GM19463 (cell line): ENCODE results near the gene ABTB1.

Experiments
- ATAC-seq: cut with Tn5 transposase; IDR thresholded peaks from one replicate; pipeline ENCODE4 v1.9.1; 2021; ENCODE audit warnings: mild to moderate bottlenecking, moderate library complexity; ENCODE audit not compliant: unreplicated experiment

Gene ABTB1

DNA sequence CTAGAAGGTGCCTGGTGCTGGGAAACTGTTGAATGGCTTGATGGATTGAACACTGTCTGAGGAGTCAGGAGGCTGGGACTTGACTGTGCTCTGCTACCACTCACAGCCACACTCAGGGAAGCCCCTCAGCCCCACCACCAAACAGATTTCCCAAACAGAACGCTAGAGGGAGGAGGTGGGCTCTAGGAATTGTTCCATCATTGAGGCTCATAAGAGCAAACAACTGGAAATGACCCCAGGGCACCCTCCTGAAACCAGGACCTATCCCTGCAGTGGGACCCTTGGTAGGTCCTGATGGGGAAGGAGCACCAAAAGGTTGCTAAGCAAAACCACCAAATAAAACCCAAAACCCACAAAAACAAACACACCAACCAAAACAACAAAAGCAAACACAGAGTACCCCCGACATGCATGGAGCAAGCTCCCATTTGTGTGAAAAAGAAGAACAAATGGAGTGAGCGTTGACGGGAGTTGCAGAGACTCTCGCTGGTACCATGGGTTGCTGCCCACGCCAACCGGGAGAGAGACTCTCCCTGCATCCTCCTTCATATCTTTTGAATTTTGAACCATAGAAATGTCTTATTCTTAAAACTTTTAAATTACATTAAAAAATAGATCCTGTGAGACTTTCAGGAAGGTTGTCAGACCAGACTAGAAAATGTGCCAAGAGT is 45.6 kb downstream of the ABTB1 start:
- no peak for ATAC-seq

DNA sequence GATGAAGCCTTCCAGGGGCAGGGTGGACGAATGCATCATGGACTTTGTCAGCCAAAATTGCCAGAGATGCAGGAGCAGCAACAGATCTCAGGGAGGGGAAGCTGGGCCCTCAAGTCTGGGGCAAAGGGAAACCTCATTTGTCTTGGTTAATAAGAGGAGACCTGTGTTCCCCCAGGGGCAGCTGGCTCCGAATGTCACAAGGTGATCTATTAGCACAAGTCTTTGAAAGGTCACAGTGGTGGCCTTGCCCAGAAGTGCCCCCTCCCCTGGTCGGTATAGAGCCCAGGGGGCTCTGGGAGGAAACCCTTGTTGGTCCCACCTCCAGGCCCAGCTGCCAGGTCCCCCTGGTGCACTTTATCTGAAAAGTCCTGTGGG is 46.2 kb downstream of the ABTB1 start:
- ATAC-seq: no peak

DNA sequence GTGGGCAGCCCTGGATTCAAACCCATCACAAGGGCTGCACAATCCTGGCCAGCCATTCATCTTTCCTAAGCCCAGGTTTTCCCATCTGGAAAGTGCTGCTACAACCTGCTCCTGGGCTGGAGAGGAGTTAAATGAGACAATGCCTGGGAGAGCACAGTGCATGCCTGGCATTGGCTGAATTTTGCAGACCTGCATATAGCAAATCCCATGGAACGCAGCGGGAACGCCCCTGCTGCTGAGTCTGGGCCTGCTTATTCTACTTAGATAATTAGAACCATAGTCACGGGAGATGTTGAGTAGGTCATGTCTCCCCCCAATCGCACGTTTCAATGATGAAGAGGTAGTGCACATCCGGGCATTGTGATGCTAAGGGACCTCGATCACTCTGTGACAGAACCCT is 46.6 kb downstream of the ABTB1 start:
- no peak for ATAC-seq

DNA sequence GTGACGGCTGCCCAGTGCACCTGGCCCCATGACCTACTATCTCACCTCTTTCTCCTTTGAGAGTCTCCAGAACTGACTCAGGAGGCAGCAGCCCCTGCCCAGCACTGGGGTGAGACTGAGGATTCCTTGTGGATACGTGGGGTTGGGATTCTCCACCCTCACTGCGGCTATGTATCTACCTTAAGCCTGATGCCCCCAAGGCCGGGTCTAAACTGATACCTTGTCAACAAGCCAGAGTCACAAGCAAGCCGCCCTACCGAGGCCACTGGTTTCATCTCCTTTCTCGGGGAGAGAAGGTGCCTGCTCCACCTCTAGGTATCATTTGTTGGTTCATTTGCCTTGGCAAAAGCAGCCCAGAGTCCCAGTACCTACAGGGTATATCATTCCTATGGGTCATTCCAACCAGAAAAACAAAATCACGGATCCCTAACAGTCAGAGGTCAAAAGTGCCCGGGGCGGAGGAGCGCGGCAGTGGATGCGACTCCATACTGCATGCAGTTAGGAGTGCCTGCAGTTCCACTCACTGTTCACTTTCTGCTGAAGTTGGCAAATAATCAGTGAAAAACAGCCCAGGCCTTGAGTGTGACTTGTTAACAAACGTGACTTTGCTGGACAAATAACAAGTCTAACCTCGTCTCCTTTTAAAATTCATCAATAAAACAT is 47.5 kb downstream of the ABTB1 start:
- ATAC-seq: no peak

DNA sequence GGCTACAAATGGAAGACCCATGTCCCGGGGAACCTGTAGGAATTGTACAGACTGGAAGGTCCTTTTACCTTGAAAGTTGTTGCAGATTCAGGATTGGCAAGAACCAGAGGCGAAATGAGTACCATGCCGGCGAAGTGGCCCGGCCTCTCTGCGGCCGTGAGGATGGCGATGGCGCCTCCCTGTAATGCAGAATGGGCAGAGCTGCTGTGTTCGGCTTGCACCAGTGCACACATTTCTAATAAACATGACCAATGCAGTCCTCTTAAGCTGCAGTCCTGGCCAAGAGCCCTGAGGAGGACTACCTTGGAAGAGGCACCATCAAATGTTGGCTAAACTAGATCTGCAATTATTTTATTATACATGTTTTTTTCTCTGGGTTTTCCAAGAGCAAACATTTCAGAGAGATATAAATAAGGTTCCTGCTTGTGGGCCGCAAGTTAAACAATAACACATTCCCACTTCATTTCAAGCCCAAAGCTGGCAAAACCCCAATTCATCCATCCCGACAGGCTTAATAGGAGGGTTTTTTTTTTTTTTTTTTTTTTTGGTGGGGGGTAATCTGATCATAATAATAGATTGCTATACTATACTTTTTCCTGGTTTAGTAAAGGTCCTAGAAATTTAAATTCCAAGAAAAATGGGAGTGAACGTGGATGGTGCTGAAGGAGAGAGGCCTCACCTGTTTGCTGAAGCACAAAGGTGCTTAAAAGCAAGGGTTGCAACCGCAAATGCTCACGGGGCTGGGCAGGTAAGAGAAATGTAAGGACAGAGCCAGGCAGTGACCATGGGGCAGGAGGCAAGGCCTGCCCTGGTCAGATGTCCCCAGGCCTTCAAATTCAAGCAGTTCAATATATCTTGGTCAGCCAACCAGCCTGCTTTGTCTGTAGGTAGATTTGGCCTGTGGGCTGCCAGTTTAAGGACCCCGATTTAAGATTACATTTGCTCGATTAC is 48.5 kb downstream of the ABTB1 start:
- ATAC-seq: no peak

DNA sequence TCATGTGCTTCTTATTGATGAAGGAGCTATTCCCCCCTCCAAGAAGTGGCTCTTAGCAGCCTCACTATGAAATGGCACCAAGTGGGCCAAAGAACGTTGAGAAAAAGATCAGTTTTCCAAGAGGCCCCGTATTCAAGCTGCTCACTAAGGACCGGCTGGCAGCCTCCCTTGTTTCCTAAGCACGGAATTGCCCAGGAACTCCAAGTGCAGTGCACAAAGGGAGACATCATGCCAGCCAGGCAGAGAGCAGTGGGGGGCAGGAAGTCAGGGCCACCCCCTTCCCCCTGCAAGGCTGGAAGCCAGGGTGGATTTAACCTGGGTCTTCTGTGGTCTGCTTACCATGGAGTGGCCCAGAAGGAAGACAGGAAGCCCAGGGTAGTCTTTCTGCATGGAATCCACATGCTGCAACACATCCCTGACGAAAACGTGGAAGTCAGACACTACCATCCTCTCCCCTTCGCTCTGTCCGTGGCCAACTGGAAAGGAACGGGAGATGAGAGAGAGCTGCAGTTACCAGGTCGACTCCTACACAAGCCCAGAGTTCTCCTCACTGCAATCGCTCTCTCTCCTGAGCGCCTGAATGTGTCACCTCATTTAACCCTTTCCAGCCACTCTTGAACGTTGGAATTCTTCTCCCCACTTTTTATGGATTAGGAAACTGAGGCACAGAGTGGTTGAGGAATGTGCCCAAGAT is 49.5 kb downstream of the ABTB1 start:
- no peak for ATAC-seq

DNA sequence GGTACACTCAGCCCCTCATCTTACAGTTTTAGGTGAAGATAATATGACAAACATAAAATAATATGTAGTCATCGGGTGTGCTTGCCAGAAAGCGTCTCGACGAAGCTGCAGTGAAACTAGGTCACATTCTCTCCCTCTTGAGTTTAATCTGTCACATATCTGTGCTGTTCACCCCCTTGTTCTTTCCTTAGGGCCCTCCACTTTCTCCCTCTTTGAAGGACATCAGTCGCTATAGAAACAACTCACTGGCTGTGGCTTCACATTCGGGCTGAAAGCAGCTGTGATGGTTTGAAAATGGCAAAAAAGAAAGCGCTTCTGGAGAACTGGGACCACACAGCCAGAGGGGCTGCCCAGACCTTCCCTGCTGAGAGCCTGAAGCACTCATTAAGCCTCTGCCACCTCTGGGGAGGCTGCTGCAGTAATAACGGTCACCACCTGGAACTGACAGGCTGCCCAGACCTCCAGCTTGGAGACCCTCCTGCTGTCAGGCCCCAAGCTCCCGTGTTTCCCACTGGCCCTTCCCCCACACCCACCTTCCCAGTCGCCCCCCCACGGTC is 50.3 kb downstream of the ABTB1 start:
- no peak for ATAC-seq

GRCh38 chr3:127726894-127727293 is 54.1 kb downstream of the ABTB1 start:
- no peak for ATAC-seq

- ATAC-seq: no peak
These were observed 55.8 kb downstream of the ABTB1 start for GRCh38 chr3:127728417-127729015.

DNA sequence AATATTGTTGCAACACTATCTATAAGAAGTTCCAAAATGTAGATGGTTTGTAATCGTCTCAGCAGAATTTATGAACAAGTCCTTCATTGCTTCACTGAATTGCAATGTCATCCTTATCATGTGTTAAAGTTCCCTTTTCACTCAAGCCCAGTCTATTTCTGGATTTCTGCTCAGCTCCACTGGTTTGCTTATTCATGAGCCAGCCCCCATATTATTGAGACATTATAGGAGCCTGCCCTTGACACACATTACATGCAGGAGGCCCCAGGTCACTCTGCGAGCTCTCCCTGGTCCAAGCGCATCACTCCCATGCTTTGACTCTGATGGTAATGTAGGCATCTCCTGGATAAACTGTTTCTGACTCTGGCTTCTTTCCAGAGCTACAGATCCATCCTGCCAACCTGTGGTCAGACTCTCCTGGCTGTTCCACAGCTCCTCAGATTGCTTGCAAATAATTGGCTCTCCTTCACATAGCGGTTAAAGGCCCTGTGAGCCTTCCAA is 56.9 kb downstream of the ABTB1 start:
- no peak for ATAC-seq

- ATAC-seq: no peak
These were observed 57.4 kb downstream of the ABTB1 start for GRCh38 chr3:127730171-127730570.
